Measurements from ENCODE around the gene ETV3L.

Gene ETV3L

GRCh38 chr1:157099633-157100009 is at the start of gene ETV3L:
Gene ETV3L (minus strand): TSS chr1:157099808. CDS start chr1:157099523, 285 bp downstream.
- DNase-seq (ENCODE audit: low read depth in 2 of 2) = no peak

GRCh38 chr1:157147906-157148700 is 48.5 kb upstream of the ETV3L start:
- DNase-seq (ENCODE audit: low read depth in 2 of 2) = no peak

- DNase-seq (ENCODE audit: low read depth in 2 of 2) = no peak
These were observed 47.4 kb upstream of the ETV3L start for GRCh38 chr1:157147037-157147436.

- DNase-seq (ENCODE audit: low read depth in 2 of 2) = no peak
These were observed 46.6 kb upstream of the ETV3L start for GRCh38 chr1:157146244-157146643.

- no peak for DNase-seq (ENCODE audit: low read depth in 2 of 2)
These were observed 45.5 kb upstream of the ETV3L start for GRCh38 chr1:157145076-157145475.

GRCh38 chr1:157144509-157144908 is 44.9 kb upstream of the ETV3L start:
- no peak for DNase-seq (ENCODE audit: low read depth in 2 of 2)

GRCh38 chr1:157142765-157143423 is 43.3 kb upstream of the ETV3L start:
- DNase-seq (ENCODE audit: low read depth in 2 of 2) = no peak

- DNase-seq (ENCODE audit: low read depth in 2 of 2) = no peak
These were observed 42.6 kb upstream of the ETV3L start for GRCh38 chr1:157142201-157142600.

- no peak for DNase-seq (ENCODE audit: low read depth in 2 of 2)
These were observed 41.7 kb upstream of the ETV3L start for GRCh38 chr1:157141212-157141855.

GRCh38 chr1:157140063-157140588 is 40.5 kb upstream of the ETV3L start:
- DNase-seq (ENCODE audit: low read depth in 2 of 2) = no peak

- no peak for DNase-seq (ENCODE audit: low read depth in 2 of 2)
These were observed 39.6 kb upstream of the ETV3L start for GRCh38 chr1:157139052-157139715.

- peak; percentile 67 to 83 for DNase-seq (ENCODE audit: low read depth in 2 of 2)
These were observed 38.8 kb upstream of the ETV3L start, which contains the start of gene ETV3 for GRCh38 chr1:157138220-157139051. Gene ETV3 (minus strand): TSS chr1:157138395. CDS start chr1:157136352, 2,043 bp downstream.

- DNase-seq (ENCODE audit: low read depth in 2 of 2) = no peak
These were observed 38.0 kb upstream of the ETV3L start for GRCh38 chr1:157137408-157138219.

- DNase-seq (ENCODE audit: low read depth in 2 of 2) = no peak
These were observed 37.4 kb upstream of the ETV3L start for GRCh38 chr1:157137046-157137407.

GRCh38 chr1:157136133-157136532 is 36.5 kb upstream of the ETV3L start:
- DNase-seq (ENCODE audit: low read depth in 2 of 2) = no peak

GRCh38 chr1:157135646-157136045 is 36.0 kb upstream of the ETV3L start:
- no peak for DNase-seq (ENCODE audit: low read depth in 2 of 2)

- no peak for DNase-seq (ENCODE audit: low read depth in 2 of 2)
These were observed 35.5 kb upstream of the ETV3L start for GRCh38 chr1:157135070-157135469.

- DNase-seq (ENCODE audit: low read depth in 2 of 2) = no peak
These were observed 34.8 kb upstream of the ETV3L start for GRCh38 chr1:157134442-157134841.

- DNase-seq (ENCODE audit: low read depth in 2 of 2) = peak in 1 of 2 donors; percentile 17
These were observed 33.8 kb upstream of the ETV3L start for GRCh38 chr1:157133426-157133825.

- no peak for DNase-seq (ENCODE audit: low read depth in 2 of 2)
These were observed 33.1 kb upstream of the ETV3L start for GRCh38 chr1:157132616-157133167.
